Measurements from ENCODE around the gene ADGRV1. TPM values are rescaled to one million over a fixed set of nuclear protein-coding genes. Genes with fewer than 3 reads are reported as not detected.

The ADGRV1 gene
- total RNA-seq, 4 donors from 2014 or later, result 6.0 to 37.0 (median 10.6) TPM

DNA sequence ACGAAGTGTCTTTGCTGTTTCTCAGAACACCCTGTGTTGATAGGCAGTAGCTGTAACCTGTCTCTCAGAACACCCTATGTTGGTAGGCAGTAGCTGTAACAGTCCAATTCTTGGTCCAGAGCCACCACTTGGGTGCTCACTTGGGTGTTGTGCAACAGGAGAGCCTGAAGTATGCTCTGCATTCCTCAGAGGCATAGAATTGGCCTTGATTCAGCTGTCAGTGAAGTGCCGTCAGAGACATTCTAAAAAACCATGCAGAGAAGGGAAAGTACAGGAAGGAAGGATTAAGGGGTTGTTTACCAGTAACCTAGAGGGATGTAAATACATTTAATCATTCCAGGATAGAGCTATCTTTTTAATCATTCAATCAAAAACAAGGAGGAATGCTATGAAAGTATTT lies 593.4 kb downstream of the ADGRV1 start:
- no peak for TF ChIP-seq EP300 (IDR thresholded peaks at IDR 0.05; ENCODE audit: low read depth)
- peak in 2 of 3 donors; percentile 24 to 51 for TF ChIP-seq POLR2AphosphoS5 (IDR thresholded peaks at IDR 0.05)
- Histone ChIP-seq H3K4me3 (no peak overlapping the region), H3K27ac (no peak overlapping the region), H3K27me3 (no peaks in the 10 kb centered on the region), H3K9me3 (no peaks in the 10 kb centered on the region), H3K4me1 (peaks cover 0 to 7% (median 0%) of the 10 kb centered on the region in 4 donors), H3K36me3 (no peaks in the 10 kb centered on the region)
- intact Hi-C loops (cut with DNase I; ENCODE audit: low total_unique reads) (no loop called here), in situ Hi-C loops (cut with MboI; ENCODE audit: low pct_ligation_motif_present in 1 of 4, low pct_unique_long_range_greater_than_20kb in 1 of 4, low sequenced_read_pairs in 3 of 4) (no loop called here)
- peak; percentile 25 for DNase-seq
- WGBS, 2 donors (ENCODE audit: low coverage in 1 of 2), result 67 to 76% methylated on average over 1 to 2 of the region's 2 CpGs

DNA sequence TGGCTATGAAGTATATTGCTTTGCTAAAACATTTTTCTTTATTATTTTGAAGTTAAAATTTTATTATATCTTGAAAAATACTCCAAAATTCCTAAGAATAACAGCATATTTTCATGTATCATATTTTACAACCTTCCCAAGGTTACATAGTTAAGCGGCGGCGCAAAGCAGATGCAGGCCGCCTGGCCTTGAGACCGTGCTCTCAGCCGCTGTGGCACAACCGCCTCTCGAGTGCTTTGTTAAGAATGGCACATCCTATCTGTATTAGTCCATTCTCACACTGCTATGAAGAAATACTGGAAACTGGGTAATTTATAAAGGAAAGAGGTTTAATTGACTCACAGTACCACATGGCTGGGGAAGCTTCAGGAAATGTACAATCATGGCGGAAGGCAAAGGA lies 595.7 kb downstream of the ADGRV1 start:
- in situ Hi-C loops (cut with MboI; ENCODE audit: low pct_ligation_motif_present in 1 of 4, low pct_unique_long_range_greater_than_20kb in 1 of 4, low sequenced_read_pairs in 3 of 4) (no loop called here), intact Hi-C loops (cut with DNase I; ENCODE audit: low total_unique reads) (no loop called here)
- H3K4me1 ChIP-seq, result peaks cover 0 to 7% (median 0%) of the 10 kb centered on the region in 4 donors
- no peak overlapping the region for H3K4me3 ChIP-seq
- DNase-seq, result no peak
- H3K36me3 ChIP-seq, result no peaks in the 10 kb centered on the region
- 92 to 99% methylated on average over 2 to 9 of the region's 9 CpGs for WGBS, 2 donors (ENCODE audit: low coverage in 1 of 2)
- H3K27me3 ChIP-seq, result no peaks in the 10 kb centered on the region
- no peaks in the 10 kb centered on the region for H3K9me3 ChIP-seq
- H3K27ac ChIP-seq, result no peak overlapping the region
- TF ChIP-seq POLR2AphosphoS5 (IDR thresholded peaks at IDR 0.05) (no peak), POLR2A (IDR thresholded peaks at IDR 0.05) (no peak), EP300 (IDR thresholded peaks at IDR 0.05; ENCODE audit: low read depth) (no peak), CTCF (IDR thresholded peaks at IDR 0.05) (no peak)

DNA sequence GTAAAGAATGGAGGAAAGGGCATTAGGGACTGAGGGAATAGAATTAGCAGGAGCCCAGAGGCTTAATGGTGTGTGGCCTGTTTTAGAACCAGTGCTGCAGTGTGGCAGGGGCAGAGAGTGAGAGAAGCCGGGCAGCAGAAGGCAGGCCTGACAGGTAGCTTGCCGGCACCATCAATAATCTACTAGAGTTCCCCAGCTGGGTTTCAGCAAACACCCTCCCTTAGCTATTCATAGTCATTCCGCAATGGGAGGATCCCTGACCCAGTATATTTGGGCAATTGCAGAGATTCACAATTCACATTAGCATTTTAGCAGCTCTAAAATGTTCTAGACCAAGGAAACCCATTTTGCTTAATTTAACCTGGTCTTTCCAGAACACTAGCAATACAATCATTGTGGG lies 596.7 kb downstream of the ADGRV1 start:
- intact Hi-C loops (cut with DNase I; ENCODE audit: low total_unique reads), result no loop called here
- Histone ChIP-seq H3K9me3 (no peaks in the 10 kb centered on the region), H3K36me3 (no peaks in the 10 kb centered on the region), H3K27ac (no peak overlapping the region), H3K27me3 (no peaks in the 10 kb centered on the region), H3K4me1 (peaks cover 0 to 3% (median 0%) of the 10 kb centered on the region in 4 donors), H3K4me3 (no peak overlapping the region)
- no peak for TF ChIP-seq EP300 (IDR thresholded peaks at IDR 0.05; ENCODE audit: low read depth)
- no peak for TF ChIP-seq CTCF (IDR thresholded peaks at IDR 0.05)
- no peak for TF ChIP-seq POLR2AphosphoS5 (IDR thresholded peaks at IDR 0.05)
- TF ChIP-seq POLR2A (IDR thresholded peaks at IDR 0.05), result no peak
- no peak for DNase-seq
- WGBS, 2 donors (ENCODE audit: low coverage in 1 of 2), result 93 to 100% methylated on average over 2 to 3 of the region's 3 CpGs
- in situ Hi-C loops (cut with MboI; ENCODE audit: low pct_ligation_motif_present in 1 of 4, low pct_unique_long_range_greater_than_20kb in 1 of 4, low sequenced_read_pairs in 3 of 4), result no loop called here

- no peak for TF ChIP-seq EP300 (IDR thresholded peaks at IDR 0.05; ENCODE audit: low read depth)
- TF ChIP-seq POLR2A (IDR thresholded peaks at IDR 0.05), result no peak
- no peak for TF ChIP-seq CTCF (IDR thresholded peaks at IDR 0.05)
- TF ChIP-seq POLR2AphosphoS5 (IDR thresholded peaks at IDR 0.05), result no peak
Observed at GRCh38 chr5:91156242-91156641, 597.6 kb downstream of the ADGRV1 start.

GRCh38 chr5:91158011-91158410 lies 599.4 kb downstream of the ADGRV1 start:
- H3K27ac ChIP-seq, result no peak overlapping the region
- in situ Hi-C loops (cut with MboI; ENCODE audit: low pct_ligation_motif_present in 1 of 4, low pct_unique_long_range_greater_than_20kb in 1 of 4, low sequenced_read_pairs in 3 of 4) (no loop called here), intact Hi-C loops (cut with DNase I; ENCODE audit: low total_unique reads) (no loop called here)
- no peaks in the 10 kb centered on the region for H3K27me3 ChIP-seq
- no peaks in the 10 kb centered on the region for H3K36me3 ChIP-seq
- no peaks in the 10 kb centered on the region for H3K9me3 ChIP-seq
- H3K4me3 ChIP-seq, result no peak overlapping the region
- no peak for DNase-seq
- WGBS, 2 donors (ENCODE audit: low coverage in 1 of 2), result 88 to 92% methylated on average over 1 of the region's 1 CpG
- no peak for TF ChIP-seq CTCF (IDR thresholded peaks at IDR 0.05)
- H3K4me1 ChIP-seq, result peaks cover 7 to 12% (median 11%) of the 10 kb centered on the region in 4 donors

More at GRCh38 chr5:91156242-91156641, 597.6 kb downstream of the ADGRV1 start:
- in situ Hi-C loops (cut with MboI; ENCODE audit: low pct_ligation_motif_present in 1 of 4, low pct_unique_long_range_greater_than_20kb in 1 of 4, low sequenced_read_pairs in 3 of 4), result no loop called here
- Histone ChIP-seq H3K4me1 (no peaks in the 10 kb centered on the region), H3K36me3 (no peaks in the 10 kb centered on the region), H3K9me3 (no peaks in the 10 kb centered on the region), H3K27ac (no peak overlapping the region), H3K27me3 (no peaks in the 10 kb centered on the region), H3K4me3 (no peak overlapping the region)
- intact Hi-C loops (cut with DNase I; ENCODE audit: low total_unique reads), result no loop called here
- DNase-seq, result no peak
- WGBS, 2 donors (ENCODE audit: low coverage in 1 of 2), result 80 to 98% methylated on average over 1 of the region's 1 CpG
